ENCODE data around the gene ZFR.
"Not testable (repeated sequence)": the region's sequence is repeated elsewhere in the genome, so short reads cannot be mapped to it uniquely, and the experiment has no call there.

ZFR gene

GRCh38 chr5:32319926-32320543 is 124.5 kb downstream of the ZFR start:
- no peak for DNase-seq (ENCODE audit: low spot score)

- DNase-seq (ENCODE audit: low spot score), result no peak
Observed at GRCh38 chr5:32319392-32319791, 125.1 kb downstream of the ZFR start.

GRCh38 chr5:32317041-32317440 is 127.5 kb downstream of the ZFR start:
- DNase-seq (ENCODE audit: low spot score), result no peak

- no peak for DNase-seq (ENCODE audit: low spot score)
Observed at GRCh38 chr5:32315221-32316014, 129.1 kb downstream of the ZFR start.

GRCh38 chr5:32314658-32315057 is 129.9 kb downstream of the ZFR start:
- no peak for DNase-seq (ENCODE audit: low spot score)

- not testable (repeated sequence) for DNase-seq (ENCODE audit: low spot score)
Observed at GRCh38 chr5:32314152-32314488, 130.4 kb downstream of the ZFR start.

- peak; percentile 98 for DNase-seq (ENCODE audit: low spot score)
Observed at GRCh38 chr5:32312595-32313332, 131.8 kb downstream of the ZFR start, which contains the start of gene MTMR12. MTMR12 (minus strand) TSS chr5:32312939; CDS start chr5:32312838, 101 bp downstream.

GRCh38 chr5:32312197-32312594 is 132.3 kb downstream of the ZFR start:
- peak; percentile 82 for DNase-seq (ENCODE audit: low spot score)

GRCh38 chr5:32311404-32312196 is 132.9 kb downstream of the ZFR start:
- DNase-seq (ENCODE audit: low spot score), result no peak

- DNase-seq (ENCODE audit: low spot score), result no peak
Observed at GRCh38 chr5:32309761-32310160, 134.8 kb downstream of the ZFR start.

GRCh38 chr5:32308946-32309345 is 135.6 kb downstream of the ZFR start:
- no peak for DNase-seq (ENCODE audit: low spot score)

- no peak for DNase-seq (ENCODE audit: low spot score)
Observed at GRCh38 chr5:32307769-32308194, 136.8 kb downstream of the ZFR start.

GRCh38 chr5:32304622-32305021 is 139.9 kb downstream of the ZFR start:
- DNase-seq (ENCODE audit: low spot score), result no peak

Data from D341Med (cell line).